Effector memory CD8-positive, alpha-beta T cell (primary cell): Measurements from ENCODE around the gene ARSD.
"Not testable (repeated sequence)": the region's sequence is repeated elsewhere in the genome, so short reads cannot be mapped to it uniquely, and the experiment has no call there.

Experiments used
- ATAC-seq: fragments of 150-1000 bp; cut with Tn5 transposase; replicated peaks from 2 replicates; pipeline ENCODE4 v1.10.0; 2021; ENCODE audit warnings: mild to moderate bottlenecking, moderate library complexity
- DNase-seq, 3 experiments: peaks; one replicate each; pipeline ENCODE4 v3.0.0; 2021
- H3K27ac Mint-ChIP-seq, 2 donors: one replicate each; pipeline ENCODE4 v1.8.0; 2022; ENCODE audit warnings: mild to moderate bottlenecking in 2 of 2, mixed read lengths in 2 of 2, moderate library complexity in 2 of 2
- H3K27me3 Mint-ChIP-seq, 2 donors: one replicate each; pipeline ENCODE4 v1.8.0; 2022; ENCODE audit warnings: mixed read lengths in 2 of 2
- H3K36me3 Mint-ChIP-seq: one replicate; pipeline ENCODE4 v1.8.0; 2022; ENCODE audit warnings: mild to moderate bottlenecking, moderate library complexity, mixed read lengths; ENCODE audit not compliant: insufficient read depth
- H3K4me1 Mint-ChIP-seq, 2 donors: one replicate each; pipeline ENCODE4 v1.8.0; 2022; ENCODE audit warnings: low read depth in 2 of 2, mixed read lengths in 2 of 2
- H3K4me3 Mint-ChIP-seq, 2 donors: one replicate each; pipeline ENCODE4 v1.8.0; 2022; ENCODE audit warnings: mild to moderate bottlenecking in 2 of 2, mixed read lengths in 2 of 2, moderate library complexity in 2 of 2
- H3K9me3 Mint-ChIP-seq, 2 donors: one replicate each; pipeline ENCODE4 v1.8.0; 2022; ENCODE audit warnings: mixed read lengths in 2 of 2
- total RNA-seq, 9 experiments: gene quantifications; one replicate each; lab custom pipeline; 2026; lab: John Stamatoyannopoulos, UW

The ARSD gene
- total RNA-seq, result 2.4 to 9.9 (median 4.1) reads per million in 9 experiments

GRCh38 chrX:2928583-2929434, at the start of gene ARSD:
Gene ARSD, minus strand, starts transcription at chrX:2929339. Its CDS starts 64 bp downstream, at chrX:2929275.
- H3K27me3 Mint-ChIP-seq, result no peaks in the 10 kb centered on the region
- H3K4me3 Mint-ChIP-seq, result peak within 1 kb of the TSS; percentile 81 to 84
- peak within 1 kb of the TSS; percentile 51 to 78 for H3K27ac Mint-ChIP-seq
- DNase-seq (peak; percentile 23 to 35 (median 30)), ATAC-seq (peak; percentile 93)
- no peaks in the 10 kb centered on the region for H3K36me3 Mint-ChIP-seq
- peaks cover 0 to 4% of the 10 kb centered on the region in 2 donors for H3K4me1 Mint-ChIP-seq
- H3K9me3 Mint-ChIP-seq, result no peaks in the 10 kb centered on the region

GRCh38 chrX:2978639-2979038, 49.5 kb upstream of the ARSD start:
- not testable (repeated sequence) for DNase-seq

GRCh38 chrX:2974961-2975360, 45.8 kb upstream of the ARSD start:
- Mint-ChIP-seq H3K36me3 (no peaks in the 10 kb centered on the region), H3K27ac (no peak overlapping the region), H3K4me3 (no peak overlapping the region), H3K27me3 (peaks cover 1 to 2% of the 10 kb centered on the region in 2 donors), H3K9me3 (no peaks in the 10 kb centered on the region), H3K4me1 (no peaks in the 10 kb centered on the region)
- ATAC-seq, result no peak
- DNase-seq, result no peak

More at GRCh38 chrX:2978639-2979038, 49.5 kb upstream of the ARSD start:
- H3K27me3 Mint-ChIP-seq, H3K4me1 Mint-ChIP-seq, H3K4me3 Mint-ChIP-seq, H3K27ac Mint-ChIP-seq, ATAC-seq, H3K9me3 Mint-ChIP-seq, H3K36me3 Mint-ChIP-seq: not testable (repeated sequence)

- H3K4me1 Mint-ChIP-seq, result peaks cover 0 to 4% of the 10 kb centered on the region in 2 donors
- DNase-seq (no peak), ATAC-seq (no peak)
- no peaks in the 10 kb centered on the region for H3K36me3 Mint-ChIP-seq
- H3K27me3 Mint-ChIP-seq, result peaks cover 5 to 7% of the 10 kb centered on the region in 2 donors
- H3K9me3 Mint-ChIP-seq, result no peaks in the 10 kb centered on the region
- H3K4me3 Mint-ChIP-seq, result no peak overlapping the region
- no peak overlapping the region for H3K27ac Mint-ChIP-seq
Observed at GRCh38 chrX:2972391-2972790, 43.3 kb upstream of the ARSD start.

- Mint-ChIP-seq H3K9me3 (no peaks in the 10 kb centered on the region), H3K4me3 (peak overlapping the region in 1 of 2 donors; percentile 59), H3K27ac (no peak overlapping the region), H3K36me3 (no peaks in the 10 kb centered on the region), H3K4me1 (peaks cover 0 to 4% of the 10 kb centered on the region in 2 donors), H3K27me3 (peaks cover 5 to 7% of the 10 kb centered on the region in 2 donors)
- ATAC-seq (no peak), DNase-seq (no peak)
Observed at GRCh38 chrX:2969021-2969420, 39.9 kb upstream of the ARSD start.

GRCh38 chrX:2967998-2968909, 39.1 kb upstream of the ARSD start:
- no peaks in the 10 kb centered on the region for H3K9me3 Mint-ChIP-seq
- H3K36me3 Mint-ChIP-seq, result no peaks in the 10 kb centered on the region
- ATAC-seq (peak; percentile 66), DNase-seq (no peak)
- H3K4me3 Mint-ChIP-seq, result peak overlapping the region; percentile 45 to 59
- H3K27ac Mint-ChIP-seq, result no peak overlapping the region
- peaks cover 0 to 4% of the 10 kb centered on the region in 2 donors for H3K4me1 Mint-ChIP-seq
- H3K27me3 Mint-ChIP-seq, result peaks cover 5 to 7% of the 10 kb centered on the region in 2 donors

- H3K4me3 Mint-ChIP-seq, result no peak overlapping the region
Observed at GRCh38 chrX:2967584-2967983, 38.4 kb upstream of the ARSD start.

GRCh38 chrX:2967012-2967411, 37.9 kb upstream of the ARSD start:
- peaks cover 0 to 4% of the 10 kb centered on the region in 2 donors for H3K4me1 Mint-ChIP-seq
- DNase-seq, result no peak
- H3K36me3 Mint-ChIP-seq, result no peaks in the 10 kb centered on the region
- no peak overlapping the region for H3K4me3 Mint-ChIP-seq
- peaks cover 5 to 7% of the 10 kb centered on the region in 2 donors for H3K27me3 Mint-ChIP-seq
- ATAC-seq, result no peak
- no peaks in the 10 kb centered on the region for H3K9me3 Mint-ChIP-seq
- H3K27ac Mint-ChIP-seq, result peak overlapping the region in 1 of 2 donors; percentile 49

More at GRCh38 chrX:2967584-2967983, 38.4 kb upstream of the ARSD start:
- DNase-seq (no peak), ATAC-seq (no peak)
- no peaks in the 10 kb centered on the region for H3K9me3 Mint-ChIP-seq
- H3K36me3 Mint-ChIP-seq, result no peaks in the 10 kb centered on the region
- H3K4me1 Mint-ChIP-seq, result peaks cover 0 to 4% of the 10 kb centered on the region in 2 donors
- peaks cover 5 to 7% of the 10 kb centered on the region in 2 donors for H3K27me3 Mint-ChIP-seq
- H3K27ac Mint-ChIP-seq, result peak overlapping the region in 1 of 2 donors; percentile 49

- peaks cover 0 to 4% of the 10 kb centered on the region in 2 donors for H3K4me1 Mint-ChIP-seq
- ATAC-seq (no peak), DNase-seq (no peak)
- H3K4me3 Mint-ChIP-seq, result no peak overlapping the region
- no peaks in the 10 kb centered on the region for H3K9me3 Mint-ChIP-seq
- no peaks in the 10 kb centered on the region for H3K36me3 Mint-ChIP-seq
- H3K27me3 Mint-ChIP-seq, result peaks cover 5 to 7% of the 10 kb centered on the region in 2 donors
- no peak overlapping the region for H3K27ac Mint-ChIP-seq
Observed at GRCh38 chrX:2965965-2966364, 36.8 kb upstream of the ARSD start.

GRCh38 chrX:2963992-2964794, 35.1 kb upstream of the ARSD start:
- not testable (repeated sequence) for H3K36me3 Mint-ChIP-seq, ATAC-seq

GRCh38 chrX:2963449-2963848, 34.3 kb upstream of the ARSD start:
- not testable (repeated sequence) for ATAC-seq, H3K4me1 Mint-ChIP-seq, H3K4me3 Mint-ChIP-seq, H3K27ac Mint-ChIP-seq, DNase-seq, H3K9me3 Mint-ChIP-seq, H3K27me3 Mint-ChIP-seq, H3K36me3 Mint-ChIP-seq

More at GRCh38 chrX:2963992-2964794, 35.1 kb upstream of the ARSD start:
- H3K9me3 Mint-ChIP-seq, H3K4me3 Mint-ChIP-seq, H3K27me3 Mint-ChIP-seq, H3K4me1 Mint-ChIP-seq, DNase-seq, H3K27ac Mint-ChIP-seq: not testable (repeated sequence)

- H3K4me3 Mint-ChIP-seq, result no peak overlapping the region
- no peak for DNase-seq
Observed at GRCh38 chrX:2962381-2962780, 33.2 kb upstream of the ARSD start.

More at GRCh38 chrX:2962381-2962780, 33.2 kb upstream of the ARSD start:
- Mint-ChIP-seq H3K4me1 (no peaks in the 10 kb centered on the region), H3K27ac (no peak overlapping the region), H3K36me3 (no peaks in the 10 kb centered on the region), H3K27me3 (no peaks in the 10 kb centered on the region), H3K9me3 (no peaks in the 10 kb centered on the region)
- no peak for ATAC-seq
